ELR (cell line): ENCODE data around the gene EVC2.

ENCODE experiments used
- DNase-seq: peaks from one replicate; pipeline ENCODE4 v3.0.0-alpha.2; 2015; ENCODE audit warnings: low read depth

EVC2 gene

DNA sequence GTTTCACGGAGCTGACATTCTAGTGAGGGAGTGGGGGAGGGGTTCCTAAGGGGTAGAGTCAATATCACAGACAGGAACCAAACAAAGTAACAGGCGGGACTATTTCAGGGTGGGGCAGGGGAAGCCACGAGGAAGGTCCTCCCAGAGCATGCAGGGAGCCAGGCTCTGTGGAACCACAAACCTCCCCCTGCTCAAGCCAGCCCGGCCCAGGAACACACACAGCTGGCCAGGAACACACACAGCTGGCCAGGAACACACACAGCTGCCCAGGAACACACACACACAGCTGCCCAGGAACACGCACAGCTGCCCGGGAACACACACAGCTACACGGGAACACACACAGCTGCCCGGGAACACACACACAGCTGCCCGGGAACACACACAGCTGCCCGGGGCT, 24.8 kb downstream of the EVC2 start:
- no peak for DNase-seq

GRCh38 chr4:5678977-5679376, 29.4 kb downstream of the EVC2 start:
- peak; percentile 92 for DNase-seq

DNA sequence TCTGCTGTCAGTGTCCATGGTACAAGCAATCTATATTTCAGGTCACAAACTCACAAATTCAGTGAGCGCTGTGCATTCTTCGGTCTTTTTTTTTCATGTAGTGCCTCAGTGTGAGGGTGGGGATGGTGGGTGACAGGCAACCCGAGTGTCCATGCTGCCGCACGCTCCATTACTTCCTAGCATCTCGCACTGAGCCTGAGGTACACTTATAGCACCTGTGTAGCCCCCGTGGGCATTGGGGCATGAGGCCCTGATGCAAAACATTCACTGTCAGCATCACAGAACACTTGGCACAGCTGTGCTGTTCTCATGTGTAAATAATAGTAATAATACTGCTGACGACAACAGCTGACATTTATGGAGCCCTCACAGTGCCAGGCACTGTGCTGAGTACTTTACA, 31.6 kb downstream of the EVC2 start:
- no peak for DNase-seq

GRCh38 chr4:5666741-5667140, 41.6 kb downstream of the EVC2 start:
- no peak for DNase-seq

DNA sequence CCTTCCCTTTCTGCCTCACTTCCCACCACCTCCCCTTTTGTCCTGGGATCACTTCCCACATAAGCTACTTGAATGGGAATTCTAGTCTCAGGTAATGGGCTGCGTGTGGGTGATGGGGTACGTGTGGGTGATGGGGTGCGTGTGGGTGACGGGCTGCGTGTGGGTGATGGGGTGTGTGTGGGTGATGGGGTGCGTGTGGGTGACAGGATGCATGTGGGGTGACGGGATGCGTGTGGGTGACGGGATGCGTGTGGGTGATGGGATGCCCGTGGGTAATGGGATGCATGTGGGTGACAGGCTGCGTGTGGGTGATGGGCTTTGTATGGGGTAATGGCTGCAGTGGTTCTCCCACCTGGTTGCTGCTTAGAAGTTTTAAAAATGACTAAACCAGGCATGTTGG, 43.6 kb downstream of the EVC2 start:
- DNase-seq: no peak

DNA sequence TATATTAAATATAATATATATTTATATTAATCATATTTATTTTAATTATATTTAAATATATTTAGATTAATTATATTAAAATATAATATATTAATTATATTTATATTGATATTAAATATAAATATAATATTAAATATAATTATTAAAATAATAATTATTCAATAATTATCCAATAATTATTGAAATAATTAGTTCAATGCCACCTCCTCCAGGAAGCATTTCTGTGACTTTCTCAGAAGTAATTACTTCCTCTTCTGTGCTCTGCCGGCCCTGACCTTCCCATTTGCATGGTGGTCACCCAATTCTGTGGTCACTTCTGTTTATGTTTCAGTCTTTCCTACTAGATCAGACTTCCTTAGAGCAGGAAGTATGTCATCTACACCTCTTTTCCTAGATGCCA, 45.8 kb downstream of the EVC2 start:
- DNase-seq: peak; percentile 7

GRCh38 chr4:5661237-5661636, 47.1 kb downstream of the EVC2 start:
- no peak for DNase-seq

DNA sequence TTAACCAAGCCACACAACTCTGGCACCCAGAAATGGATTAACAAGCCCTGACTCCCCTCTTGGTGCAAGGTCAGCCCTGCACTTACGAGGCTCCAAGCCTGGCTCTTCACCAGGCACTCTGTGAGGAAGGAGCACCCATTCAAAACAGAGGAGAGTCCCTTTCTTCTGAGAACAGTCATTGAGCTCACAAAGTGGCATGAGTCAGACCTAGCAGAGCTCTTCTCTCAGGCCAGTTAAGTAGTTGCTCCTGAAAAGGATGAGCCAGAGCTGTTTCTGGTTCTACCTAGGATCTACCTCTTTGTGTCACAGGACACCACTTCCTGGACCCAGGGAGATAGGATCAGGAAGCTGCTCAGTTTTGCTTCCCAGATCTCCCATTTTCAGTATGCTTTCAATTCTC, 48.2 kb downstream of the EVC2 start:
- peak; percentile 57 for DNase-seq

- DNase-seq: no peak
Measured at GRCh38 chr4:5658974-5659373, 49.4 kb downstream of the EVC2 start.

DNA sequence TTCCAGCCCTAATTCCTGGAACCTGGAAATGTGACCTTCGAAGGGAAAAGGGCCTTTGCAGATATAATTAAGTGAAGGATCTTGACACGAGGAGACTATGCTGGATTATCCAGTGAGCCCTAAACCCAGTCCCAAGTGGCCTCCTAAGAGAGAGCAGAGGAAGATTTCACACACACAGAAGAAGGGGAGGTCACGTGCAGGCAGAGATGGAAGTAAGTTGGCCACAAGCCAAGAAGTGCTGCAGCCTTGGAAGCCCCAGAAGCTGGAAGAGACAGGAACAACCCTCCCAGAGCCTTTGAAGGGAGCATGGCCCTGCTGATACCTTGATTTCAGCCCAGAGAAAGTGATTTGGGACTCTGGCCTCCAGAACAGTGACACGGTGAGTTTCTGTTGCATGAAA, 51.9 kb downstream of the EVC2 start:
- DNase-seq: no peak

DNA sequence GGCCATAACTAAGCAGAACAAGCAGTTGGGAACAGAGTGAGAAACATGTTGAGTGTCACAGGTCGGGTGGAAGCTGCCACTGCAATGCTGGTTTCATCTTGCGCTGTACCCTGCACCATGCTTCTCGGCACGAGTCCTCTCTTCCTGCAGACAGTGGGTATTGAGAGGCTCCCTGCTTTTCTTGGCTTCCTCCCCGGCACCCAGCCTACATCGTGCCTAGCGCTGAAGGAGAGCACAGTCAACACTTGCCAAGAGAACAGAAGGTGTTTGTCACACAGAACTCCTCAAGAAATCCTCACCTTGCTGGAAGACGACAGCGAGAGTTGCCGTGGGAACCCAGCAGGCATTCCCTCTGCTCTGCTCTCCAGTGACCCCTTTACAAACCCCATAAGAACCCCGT, 53.6 kb downstream of the EVC2 start:
- DNase-seq: no peak

DNA sequence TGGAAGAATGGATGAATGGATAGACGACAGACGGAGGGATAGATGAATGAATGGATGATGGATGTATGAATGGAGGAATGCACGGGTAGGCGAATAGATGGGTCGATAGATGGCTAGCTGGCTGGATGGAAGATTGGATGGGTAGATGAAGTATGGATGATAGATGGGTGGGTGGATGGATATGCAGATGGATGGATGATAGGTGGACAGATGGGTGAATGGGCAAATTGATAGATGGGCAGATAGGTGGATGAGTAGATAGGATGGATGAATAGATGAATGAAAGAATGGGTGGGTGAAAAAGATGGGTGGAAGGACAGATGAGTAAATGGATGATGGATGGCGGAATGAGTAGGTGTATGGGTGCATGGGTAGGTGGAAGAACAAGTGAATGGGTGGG, 57.3 kb downstream of the EVC2 start:
- no peak for DNase-seq

GRCh38 chr4:5650040-5650439, 58.3 kb downstream of the EVC2 start:
- no peak for DNase-seq

- no peak for DNase-seq
Measured at GRCh38 chr4:5647351-5647750, 61.0 kb downstream of the EVC2 start.

GRCh38 chr4:5640096-5640495, 68.3 kb downstream of the EVC2 start:
- no peak for DNase-seq

GRCh38 chr4:5639556-5639955, 68.8 kb downstream of the EVC2 start:
- DNase-seq: peak; percentile 7

- DNase-seq: peak; percentile 86
Measured at GRCh38 chr4:5638976-5639375, 69.4 kb downstream of the EVC2 start.

GRCh38 chr4:5638316-5638715, 70.0 kb downstream of the EVC2 start:
- DNase-seq: peak; percentile 94

GRCh38 chr4:5636766-5637670, 71.3 kb downstream of the EVC2 start:
- DNase-seq: peak; percentile 64

DNA sequence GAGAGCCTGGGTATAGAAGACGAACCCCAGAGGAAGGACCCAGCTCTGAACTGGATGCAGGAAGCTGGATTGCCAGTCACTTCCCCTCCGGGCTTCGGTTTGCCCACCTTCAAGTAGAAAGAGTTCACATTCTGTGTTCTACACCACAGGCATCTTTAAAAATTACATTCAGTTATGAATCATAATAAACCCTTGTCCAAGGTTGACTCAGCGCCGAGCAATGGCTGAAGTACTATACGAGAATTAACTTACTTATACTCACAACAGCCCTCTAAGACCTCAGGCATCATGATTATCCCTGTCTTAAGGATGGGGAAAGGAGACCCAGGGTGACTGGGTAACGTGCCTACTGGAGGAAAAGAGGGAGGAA, 72.5 kb downstream of the EVC2 start:
- DNase-seq: peak; percentile 97

- no peak for DNase-seq
Measured at GRCh38 chr4:5632571-5632970, 75.8 kb downstream of the EVC2 start.

DNA sequence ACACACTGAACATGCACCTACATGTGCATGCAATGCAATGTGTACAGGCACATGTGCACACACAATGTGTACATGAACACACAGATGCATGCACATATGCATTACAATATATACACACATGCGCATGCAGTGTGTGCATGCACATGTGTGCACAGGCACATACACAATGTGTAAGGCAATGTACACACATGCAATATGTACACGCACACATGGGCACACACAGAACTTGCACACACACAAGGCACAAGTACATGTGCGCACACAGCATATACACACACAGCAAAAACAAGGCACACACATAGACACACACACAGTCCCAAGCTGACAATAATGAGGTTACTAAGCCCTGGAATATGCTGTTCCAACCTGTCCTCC, 76.3 kb downstream of the EVC2 start:
- no peak for DNase-seq

GRCh38 chr4:5631352-5632065, 76.8 kb downstream of the EVC2 start:
- no peak for DNase-seq

GRCh38 chr4:5630762-5631161, 77.6 kb downstream of the EVC2 start:
- DNase-seq: no peak
